ENCODE measurements around the gene PLIN5.

DNA sequence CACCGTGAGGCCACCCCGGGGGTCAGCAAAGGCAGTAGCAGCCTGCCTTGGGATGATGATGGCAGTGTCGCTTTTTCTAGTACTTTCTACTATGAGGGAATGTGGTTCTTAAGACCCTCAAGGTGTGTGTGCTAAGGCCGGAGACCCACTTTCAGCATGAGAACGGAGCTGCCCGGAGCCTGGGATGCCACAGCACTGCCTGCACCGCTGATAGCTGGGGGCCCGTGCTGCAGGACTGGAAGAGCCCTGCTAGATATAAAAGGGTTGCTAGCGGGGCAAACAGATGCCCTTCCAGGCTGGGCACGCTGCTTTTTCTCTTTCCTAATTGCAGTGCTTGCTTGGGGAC, 31.2 kb downstream of the PLIN5 start:
- TF ChIP-seq, protein P1, sequence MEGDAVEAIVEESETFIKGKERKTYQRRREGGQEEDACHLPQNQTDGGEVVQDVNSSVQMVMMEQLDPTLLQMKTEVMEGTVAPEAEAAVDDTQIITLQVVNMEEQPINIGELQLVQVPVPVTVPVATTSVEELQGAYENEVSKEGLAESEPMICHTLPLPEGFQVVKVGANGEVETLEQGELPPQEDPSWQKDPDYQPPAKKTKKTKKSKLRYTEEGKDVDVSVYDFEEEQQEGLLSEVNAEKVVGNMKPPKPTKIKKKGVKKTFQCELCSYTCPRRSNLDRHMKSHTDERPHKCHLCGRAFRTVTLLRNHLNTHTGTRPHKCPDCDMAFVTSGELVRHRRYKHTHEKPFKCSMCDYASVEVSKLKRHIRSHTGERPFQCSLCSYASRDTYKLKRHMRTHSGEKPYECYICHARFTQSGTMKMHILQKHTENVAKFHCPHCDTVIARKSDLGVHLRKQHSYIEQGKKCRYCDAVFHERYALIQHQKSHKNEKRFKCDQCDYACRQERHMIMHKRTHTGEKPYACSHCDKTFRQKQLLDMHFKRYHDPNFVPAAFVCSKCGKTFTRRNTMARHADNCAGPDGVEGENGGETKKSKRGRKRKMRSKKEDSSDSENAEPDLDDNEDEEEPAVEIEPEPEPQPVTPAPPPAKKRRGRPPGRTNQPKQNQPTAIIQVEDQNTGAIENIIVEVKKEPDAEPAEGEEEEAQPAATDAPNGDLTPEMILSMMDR (optimal IDR thresholded peaks at IDR 0.05 in 1 of 3, IDR thresholded peaks at IDR 0.05 in 1 of 3, conservative IDR thresholded peaks at IDR 0.05 in 1 of 3; ENCODE audit: extremely low read depth in 1 of 3, insufficient read depth in 2 of 3, low read length in 3 of 3): no peak
- TF ChIP-seq EZH2 (IDR thresholded peaks at IDR 0.05; ENCODE audit: low read length): no peak

Measured in keratinocyte (primary cell).